Stimulated activated naive B cell treated with anti-CD40 and anti-IgM and Interleukin-4, amounts not matched to agents 10 μg/mL and 1 μg/mL and 100 μg/mL, for 72 hours (primary cell): ENCODE measurements around the gene ZEB2.

Experiments
- ATAC-seq, 2 donors: fragments of 150-1000 bp; cut with Tn5 transposase; replicated peaks; 2 replicates each; pipeline ENCODE4 v1.10.0; 2021; ENCODE audit warnings: moderate library complexity in 1 of 2
- DNase-seq: peaks from one replicate; pipeline ENCODE4 v3.0.0; 2021
- H3K27ac Mint-ChIP-seq: one replicate; pipeline ENCODE4 v1.8.0; 2022; ENCODE audit warnings: mild to moderate bottlenecking, mixed read lengths
- H3K27me3 Mint-ChIP-seq, 2 donors: one replicate each; pipeline ENCODE4 v1.8.0; 2022; ENCODE audit warnings: mixed read lengths in 2 of 2
- H3K36me3 Mint-ChIP-seq, 2 donors: one replicate each; pipeline ENCODE4 v1.8.0; 2022; ENCODE audit warnings: mixed read lengths in 2 of 2, mild to moderate bottlenecking in 1 of 2
- H3K4me1 Mint-ChIP-seq, 2 donors: one replicate each; pipeline ENCODE4 v1.8.0; 2022; ENCODE audit warnings: mixed read lengths in 2 of 2, mild to moderate bottlenecking in 1 of 2
- H3K4me3 Mint-ChIP-seq, 2 donors: one replicate each; pipeline ENCODE4 v1.8.0; 2022; ENCODE audit warnings: mild to moderate bottlenecking in 2 of 2, mixed read lengths in 2 of 2, moderate library complexity in 1 of 2
- H3K9me3 Mint-ChIP-seq, 2 donors: one replicate each; pipeline ENCODE4 v1.8.0; 2022; ENCODE audit warnings: mixed read lengths in 2 of 2, mild to moderate bottlenecking in 1 of 2

The ZEB2 gene

GRCh38 chr2:144443837-144444817, 75.8 kb downstream of the ZEB2 start:
- no peaks in the 10 kb centered on the region for H3K27me3 Mint-ChIP-seq
- no peak overlapping the region for H3K27ac Mint-ChIP-seq
- H3K36me3 Mint-ChIP-seq = peaks cover 15 to 23% of the 10 kb centered on the region in 2 donors
- no peak overlapping the region for H3K4me3 Mint-ChIP-seq
- ATAC-seq (no peak), DNase-seq (no peak)
- H3K9me3 Mint-ChIP-seq = peaks cover 6% of the 10 kb centered on the region in 2 donors
- peaks cover 38 to 68% of the 10 kb centered on the region in 2 donors for H3K4me1 Mint-ChIP-seq

DNA sequence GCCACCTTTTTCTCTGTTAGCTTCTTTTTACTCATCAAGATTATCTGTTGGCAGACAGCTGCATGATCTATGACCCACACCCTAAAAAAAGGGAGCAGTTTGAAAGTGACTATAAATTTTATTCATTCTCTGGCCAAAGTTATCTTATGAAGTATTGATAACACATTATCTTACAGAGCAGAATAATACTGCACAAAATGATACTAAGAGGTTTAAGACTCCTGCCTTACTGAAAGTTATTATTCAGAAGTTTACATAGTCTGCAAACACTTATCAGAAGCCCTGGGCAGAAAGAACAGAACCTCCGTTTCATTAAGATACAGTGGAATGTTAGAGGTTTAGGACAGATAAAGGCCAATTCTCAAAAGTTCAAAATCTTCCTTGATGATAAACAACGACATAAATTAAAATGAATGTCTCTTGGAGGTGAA, 78.2 kb downstream of the ZEB2 start:
- H3K4me1 Mint-ChIP-seq = peaks cover 39 to 75% of the 10 kb centered on the region in 2 donors

GRCh38 chr2:144439993-144440392, 79.9 kb downstream of the ZEB2 start:
- ATAC-seq (no peak), DNase-seq (no peak)
- no peak overlapping the region for H3K4me3 Mint-ChIP-seq
- peaks cover 29 to 67% of the 10 kb centered on the region in 2 donors for H3K4me1 Mint-ChIP-seq
- no peaks in the 10 kb centered on the region for H3K27me3 Mint-ChIP-seq
- no peaks in the 10 kb centered on the region for H3K9me3 Mint-ChIP-seq
- H3K27ac Mint-ChIP-seq = no peak overlapping the region
- H3K36me3 Mint-ChIP-seq = peaks cover 9 to 29% of the 10 kb centered on the region in 2 donors

More for the DNA sequence above, 78.2 kb downstream of the ZEB2 start:
- Mint-ChIP-seq H3K36me3 (peaks cover 15 to 30% of the 10 kb centered on the region in 2 donors), H3K27ac (peak overlapping the region; percentile 9), H3K4me3 (no peak overlapping the region), H3K9me3 (peaks cover 6% of the 10 kb centered on the region in 2 donors), H3K27me3 (no peaks in the 10 kb centered on the region)
- no peak for ATAC-seq
- DNase-seq = no peak

DNA sequence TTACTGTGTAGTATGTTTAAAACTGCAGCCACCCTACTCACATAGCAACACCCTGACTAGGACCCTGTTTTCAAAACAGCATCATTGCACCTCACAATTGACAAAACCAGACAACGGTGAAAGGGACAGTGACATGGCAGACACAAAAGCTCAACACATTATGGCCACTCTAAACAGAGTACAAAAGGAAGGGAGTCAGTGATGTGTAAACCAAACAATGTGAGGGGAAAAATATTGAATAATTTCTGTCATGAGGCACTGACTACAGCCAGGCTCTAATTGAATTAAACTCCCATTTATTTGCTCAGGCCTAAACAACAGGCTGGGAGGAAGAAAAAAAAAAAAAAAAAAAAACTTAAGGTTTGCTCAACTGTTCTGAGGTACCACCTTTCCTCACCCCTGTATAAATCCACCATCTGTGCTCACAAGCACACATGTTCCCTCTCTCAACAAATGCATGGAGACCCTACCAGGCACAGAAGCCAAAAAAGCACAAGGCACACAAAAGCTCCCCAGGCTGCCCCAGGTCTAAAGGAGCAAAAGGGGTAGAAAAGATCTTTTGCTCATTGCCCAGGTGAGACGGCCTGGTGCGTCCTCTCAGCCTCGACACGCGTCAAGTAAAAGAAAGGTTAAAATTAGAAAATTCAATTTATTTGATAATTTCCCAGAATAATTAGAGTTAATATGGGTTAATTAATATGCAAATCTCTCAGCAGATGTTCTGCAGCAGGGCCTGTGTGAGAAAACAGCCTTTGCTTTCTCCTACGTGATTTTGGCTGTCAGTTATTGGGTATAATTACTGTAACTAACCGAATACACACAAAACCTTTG, 80.9 kb downstream of the ZEB2 start:
- Mint-ChIP-seq H3K27me3 (no peaks in the 10 kb centered on the region), H3K27ac (peak overlapping the region; percentile 6), H3K36me3 (peaks cover 13 to 34% of the 10 kb centered on the region in 2 donors), H3K4me3 (no peak overlapping the region), H3K9me3 (no peaks in the 10 kb centered on the region), H3K4me1 (peaks cover 35 to 63% of the 10 kb centered on the region in 2 donors)
- ATAC-seq = peak in 1 of 2 donors; percentile 41
- DNase-seq = no peak

DNA sequence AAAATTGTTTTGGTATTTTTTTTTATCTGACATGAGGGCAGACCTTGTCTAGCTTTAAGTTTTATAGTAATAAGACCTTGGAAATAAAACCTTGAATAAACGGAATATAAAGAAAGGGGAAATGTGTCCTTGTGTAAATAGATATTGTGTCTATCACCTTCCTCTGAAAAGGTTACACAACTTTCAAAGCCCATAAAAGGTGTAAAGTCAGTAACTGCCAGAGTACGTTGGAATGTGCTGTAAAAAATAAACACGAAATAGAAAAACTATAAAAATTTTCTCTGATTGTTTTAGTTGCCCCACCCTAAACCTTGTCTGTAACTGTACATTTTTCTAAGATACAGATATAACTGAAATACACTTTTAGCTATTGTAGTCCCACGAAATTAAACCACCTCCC, 82.3 kb downstream of the ZEB2 start:
- peaks cover 13 to 34% of the 10 kb centered on the region in 2 donors for H3K36me3 Mint-ChIP-seq
- DNase-seq = no peak
- H3K4me3 Mint-ChIP-seq = no peak overlapping the region
- peaks cover 36 to 64% of the 10 kb centered on the region in 2 donors for H3K4me1 Mint-ChIP-seq
- H3K27me3 Mint-ChIP-seq = no peaks in the 10 kb centered on the region
- no peaks in the 10 kb centered on the region for H3K9me3 Mint-ChIP-seq
- H3K27ac Mint-ChIP-seq = no peak overlapping the region
- no peak for ATAC-seq

DNA sequence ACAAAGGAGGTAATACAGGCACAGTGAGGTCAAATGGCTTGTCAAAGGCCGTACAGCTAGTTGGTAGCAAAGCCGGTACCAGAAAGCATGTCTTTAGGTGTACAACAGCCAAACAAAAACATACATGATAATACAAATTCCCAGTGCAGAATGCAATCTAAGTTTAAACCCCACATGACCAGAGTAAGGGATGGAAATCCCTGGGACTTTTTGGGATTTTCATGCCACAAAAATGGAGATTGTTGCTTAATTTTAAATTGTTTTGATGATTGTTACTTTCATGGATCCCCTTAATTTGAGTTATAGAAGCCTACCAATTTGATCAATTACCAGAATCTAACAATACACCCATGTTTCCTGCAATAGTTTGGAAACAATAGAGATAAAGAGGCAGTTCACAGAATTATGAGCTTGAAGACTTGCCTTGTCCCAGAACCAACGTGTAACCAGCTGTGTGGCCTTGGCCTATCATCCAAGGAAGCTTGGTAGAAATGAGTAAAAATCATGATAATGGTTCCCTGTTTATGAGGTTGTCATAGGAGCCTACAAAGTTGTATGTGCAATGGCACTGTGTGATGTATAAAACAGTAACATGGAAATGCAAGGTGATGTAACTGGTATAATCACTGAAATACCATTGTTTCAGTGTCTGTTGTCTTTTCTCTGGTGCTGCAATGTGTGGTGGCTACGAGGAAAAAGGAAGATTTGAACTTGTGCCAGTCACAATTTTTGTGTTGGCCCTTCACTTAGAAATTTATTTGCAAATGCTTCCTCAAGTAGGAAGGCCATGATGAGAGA, 85.3 kb downstream of the ZEB2 start:
- ATAC-seq (no peak), DNase-seq (no peak)
- Mint-ChIP-seq H3K27ac (no peak overlapping the region), H3K9me3 (no peaks in the 10 kb centered on the region), H3K4me3 (no peak overlapping the region), H3K36me3 (peaks cover 10 to 29% of the 10 kb centered on the region in 2 donors), H3K4me1 (peaks cover 25 to 46% of the 10 kb centered on the region in 2 donors), H3K27me3 (no peaks in the 10 kb centered on the region)

DNA sequence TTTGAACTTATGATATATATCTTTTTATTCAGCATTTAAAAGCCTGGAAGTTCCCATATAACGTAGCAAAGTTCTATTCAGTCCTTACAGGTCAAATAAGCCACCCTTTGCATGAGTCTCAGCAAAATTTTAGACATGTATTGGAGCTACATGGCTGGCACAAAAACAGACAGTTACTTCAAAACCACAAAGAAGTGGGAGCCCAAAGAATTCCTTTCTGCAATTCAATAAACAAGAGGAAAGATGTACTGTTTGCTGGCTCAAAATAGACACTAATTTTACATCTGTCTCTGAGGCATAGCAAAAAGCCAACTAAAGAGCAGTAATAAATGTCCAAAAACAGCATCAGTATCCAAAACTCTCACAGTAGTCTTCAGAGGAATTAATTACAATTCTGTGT, 87.0 kb downstream of the ZEB2 start:
- H3K36me3 Mint-ChIP-seq = peaks cover 18 to 23% of the 10 kb centered on the region in 2 donors
- peaks cover 15 to 35% of the 10 kb centered on the region in 2 donors for H3K4me1 Mint-ChIP-seq
- H3K27me3 Mint-ChIP-seq = no peaks in the 10 kb centered on the region
- no peak overlapping the region for H3K27ac Mint-ChIP-seq
- DNase-seq = no peak
- no peaks in the 10 kb centered on the region for H3K9me3 Mint-ChIP-seq
- no peak for ATAC-seq
- no peak overlapping the region for H3K4me3 Mint-ChIP-seq

GRCh38 chr2:144431998-144432397, 87.9 kb downstream of the ZEB2 start:
- no peak for DNase-seq
- H3K9me3 Mint-ChIP-seq = no peaks in the 10 kb centered on the region
- no peak overlapping the region for H3K4me3 Mint-ChIP-seq
- no peaks in the 10 kb centered on the region for H3K27me3 Mint-ChIP-seq
- H3K27ac Mint-ChIP-seq = peak overlapping the region; percentile 69
- peaks cover 16 to 32% of the 10 kb centered on the region in 2 donors for H3K4me1 Mint-ChIP-seq
- peaks cover 18 to 23% of the 10 kb centered on the region in 2 donors for H3K36me3 Mint-ChIP-seq
- no peak for ATAC-seq

- Mint-ChIP-seq H3K4me1 (peaks cover 17 to 38% of the 10 kb centered on the region in 2 donors), H3K4me3 (no peak overlapping the region), H3K36me3 (peaks cover 18 to 24% of the 10 kb centered on the region in 2 donors), H3K27ac (peak overlapping the region; percentile 69), H3K9me3 (no peaks in the 10 kb centered on the region), H3K27me3 (no peaks in the 10 kb centered on the region)
- peak in 1 of 2 donors; percentile 40 for ATAC-seq
- DNase-seq = no peak
These were observed 88.5 kb downstream of the ZEB2 start for GRCh38 chr2:144431392-144431783.

- Mint-ChIP-seq H3K27me3 (no peaks in the 10 kb centered on the region), H3K9me3 (no peaks in the 10 kb centered on the region), H3K27ac (no peak overlapping the region), H3K4me3 (no peak overlapping the region), H3K36me3 (peaks cover 18 to 24% of the 10 kb centered on the region in 2 donors), H3K4me1 (peaks cover 17 to 42% of the 10 kb centered on the region in 2 donors)
- no peak for DNase-seq
- peak; percentile 85 to 87 for ATAC-seq
These were observed 89.1 kb downstream of the ZEB2 start for GRCh38 chr2:144430722-144431391.

DNA sequence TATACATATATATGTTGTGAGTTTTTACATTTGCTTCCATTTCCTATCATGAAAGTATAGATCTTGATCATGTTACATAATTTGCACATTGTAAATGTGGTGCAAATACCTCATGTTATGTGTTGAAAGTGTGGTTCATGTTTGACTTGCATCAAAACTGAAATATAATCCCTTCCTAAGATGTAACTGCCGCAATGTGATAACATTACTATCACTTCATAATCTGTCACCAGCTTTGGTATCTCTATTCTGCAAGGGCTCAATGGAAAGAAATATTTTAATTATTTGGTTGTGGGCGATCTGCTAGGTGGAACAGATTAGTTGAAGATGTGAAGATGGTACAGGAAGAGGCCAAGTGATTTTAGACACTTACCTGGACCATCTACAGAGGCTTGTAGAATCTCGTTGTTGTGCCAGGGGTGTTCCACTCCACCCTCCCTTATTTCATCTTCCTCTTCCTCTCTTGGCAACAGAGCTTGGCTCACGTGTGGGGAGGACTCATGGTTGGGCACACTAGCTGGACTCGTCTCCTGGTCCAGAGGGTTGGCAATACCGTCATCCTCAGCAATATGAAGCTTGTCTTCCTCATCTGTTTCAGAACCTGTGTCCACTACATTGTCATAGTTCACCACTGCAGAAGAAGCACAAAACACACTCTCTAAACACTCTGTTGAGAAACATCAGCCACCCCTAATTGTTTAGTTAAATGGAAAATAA, 90.4 kb downstream of the ZEB2 start:
- DNase-seq = no peak
- H3K4me1 Mint-ChIP-seq = peaks cover 19 to 40% of the 10 kb centered on the region in 2 donors
- H3K27ac Mint-ChIP-seq = no peak overlapping the region
- no peaks in the 10 kb centered on the region for H3K9me3 Mint-ChIP-seq
- no peak for ATAC-seq
- H3K36me3 Mint-ChIP-seq = peaks cover 8 to 16% of the 10 kb centered on the region in 2 donors
- H3K27me3 Mint-ChIP-seq = no peaks in the 10 kb centered on the region
- H3K4me3 Mint-ChIP-seq = no peak overlapping the region

DNA sequence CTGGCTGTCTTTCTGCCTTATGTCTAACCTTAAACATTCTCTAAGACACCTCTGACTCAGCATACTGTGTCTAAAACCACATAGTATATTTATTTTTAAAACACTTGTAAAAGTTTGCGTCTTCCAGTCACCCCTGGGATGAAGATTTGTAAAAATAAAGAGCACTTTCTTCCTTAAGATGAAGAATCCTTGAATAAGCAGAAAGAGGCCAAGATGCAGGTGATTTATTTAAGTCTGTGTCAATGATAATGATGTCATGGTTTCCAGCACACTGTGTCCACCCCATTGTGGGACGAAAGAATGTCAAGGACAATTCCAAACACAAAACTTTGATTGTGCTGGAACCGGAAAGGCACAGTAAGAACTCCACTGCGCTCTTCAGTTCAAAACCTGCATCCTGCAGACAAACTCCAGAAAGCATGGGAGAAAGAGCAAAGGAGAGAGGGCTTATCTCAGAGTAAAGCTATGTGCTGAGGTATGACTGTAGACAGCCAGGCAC, 92.9 kb downstream of the ZEB2 start:
- H3K4me1 Mint-ChIP-seq = peaks cover 15 to 40% of the 10 kb centered on the region in 2 donors
- H3K36me3 Mint-ChIP-seq = peaks cover 16 to 29% of the 10 kb centered on the region in 2 donors
- peak overlapping the region in 1 of 2 donors; percentile 41 for H3K4me3 Mint-ChIP-seq
- ATAC-seq (no peak), DNase-seq (no peak)
- H3K27me3 Mint-ChIP-seq = no peaks in the 10 kb centered on the region
- H3K9me3 Mint-ChIP-seq = peaks cover 0 to 2% of the 10 kb centered on the region in 2 donors
- H3K27ac Mint-ChIP-seq = peak overlapping the region; percentile 80
